ENCODE measurements around the gene NFIA. TPM values are rescaled to one million over a fixed set of nuclear protein-coding genes. Genes with fewer than 3 reads are reported as not detected.
A peak's percentile ranks its signal among the peaks of the same experiment; 100 is the strongest.

NFIA gene
- total and polyA plus RNA-seq, 2 donors (not counting 1 experiment from before 2014, with no cell fraction given): 5.4 to 11.0 TPM

- H3K4me2 ChIP-seq (ENCODE audit: extremely low read depth, insufficient read depth, low read length): no peak overlapping the region
- no peak overlapping the region for H3K9ac ChIP-seq (ENCODE audit: insufficient read depth, low read length)
- H3K27me3 ChIP-seq (ENCODE audit: control insufficient read depth, insufficient read depth, low read length): no peaks in the 10 kb centered on the region
- H3K27ac ChIP-seq (ENCODE audit: insufficient read depth, low read length): no peak overlapping the region
- no peak overlapping the region for H2AFZ ChIP-seq (ENCODE audit: low read length)
- H3K4me3 ChIP-seq (replicated peaks in 1 of 4; ENCODE audit: control extremely low read depth in 1 of 4, insufficient read depth in 1 of 4, low read depth in 3 of 4, low read length in 4 of 4): no peak overlapping the region
- no peaks in the 10 kb centered on the region for H3K9me3 ChIP-seq (ENCODE audit: control insufficient read depth, insufficient read depth, low read depth, low read length)
- TF ChIP-seq, protein P1, sequence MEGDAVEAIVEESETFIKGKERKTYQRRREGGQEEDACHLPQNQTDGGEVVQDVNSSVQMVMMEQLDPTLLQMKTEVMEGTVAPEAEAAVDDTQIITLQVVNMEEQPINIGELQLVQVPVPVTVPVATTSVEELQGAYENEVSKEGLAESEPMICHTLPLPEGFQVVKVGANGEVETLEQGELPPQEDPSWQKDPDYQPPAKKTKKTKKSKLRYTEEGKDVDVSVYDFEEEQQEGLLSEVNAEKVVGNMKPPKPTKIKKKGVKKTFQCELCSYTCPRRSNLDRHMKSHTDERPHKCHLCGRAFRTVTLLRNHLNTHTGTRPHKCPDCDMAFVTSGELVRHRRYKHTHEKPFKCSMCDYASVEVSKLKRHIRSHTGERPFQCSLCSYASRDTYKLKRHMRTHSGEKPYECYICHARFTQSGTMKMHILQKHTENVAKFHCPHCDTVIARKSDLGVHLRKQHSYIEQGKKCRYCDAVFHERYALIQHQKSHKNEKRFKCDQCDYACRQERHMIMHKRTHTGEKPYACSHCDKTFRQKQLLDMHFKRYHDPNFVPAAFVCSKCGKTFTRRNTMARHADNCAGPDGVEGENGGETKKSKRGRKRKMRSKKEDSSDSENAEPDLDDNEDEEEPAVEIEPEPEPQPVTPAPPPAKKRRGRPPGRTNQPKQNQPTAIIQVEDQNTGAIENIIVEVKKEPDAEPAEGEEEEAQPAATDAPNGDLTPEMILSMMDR (conservative IDR thresholded peaks at IDR 0.05 in 1 of 2, IDR thresholded peaks at IDR 0.05 in 1 of 2; ENCODE audit: low read depth in 1 of 2, low read length in 2 of 2): no peak
- TF ChIP-seq EZH2 (IDR thresholded peaks at IDR 0.05; ENCODE audit: low read length, missing control alignments): no peak
- no peaks in the 10 kb centered on the region for H3K36me3 ChIP-seq (ENCODE audit: control insufficient read depth, insufficient read depth, low read length)
- no peaks in the 10 kb centered on the region for H3K79me2 ChIP-seq (ENCODE audit: control insufficient read depth, insufficient read depth, low read length)
- H4K20me1 ChIP-seq (ENCODE audit: control insufficient read depth, extremely low read depth, insufficient read depth, low read length): no peaks in the 10 kb centered on the region
- peak; percentile 28 to 61 for DNase-seq (ENCODE audit: low read depth in 2 of 2)
- H3K4me1 ChIP-seq (ENCODE audit: control insufficient read depth, extremely low read depth, insufficient read depth, low read length): no peaks in the 10 kb centered on the region
These were observed 422.6 kb downstream of the NFIA start for GRCh38 chr1:61504852-61505390.

DNA sequence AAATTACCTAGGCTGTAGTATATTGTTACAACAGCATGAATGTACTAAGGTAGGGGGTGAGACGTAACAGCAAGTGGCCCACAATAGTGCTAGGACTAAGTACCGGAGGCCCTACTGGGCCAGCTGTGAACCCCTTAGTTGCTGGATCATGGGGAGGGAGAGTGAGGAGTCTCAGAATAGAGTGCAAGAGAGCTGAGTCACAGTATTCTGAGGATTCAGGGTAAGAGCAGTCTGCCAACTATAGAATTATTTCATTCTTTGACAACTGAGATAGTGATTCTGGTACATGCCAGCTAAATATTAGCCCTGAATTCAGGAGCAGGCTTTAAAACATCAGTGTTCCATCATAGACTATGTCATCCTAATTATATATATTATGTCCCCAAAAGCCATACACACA is 423.9 kb downstream of the NFIA start:
- DNase-seq (ENCODE audit: low read depth in 2 of 2): peak in 1 of 2 donors; percentile 10
- Histone ChIP-seq H3K4me2 (ENCODE audit: extremely low read depth, insufficient read depth, low read length) (no peak overlapping the region), H3K4me1 (ENCODE audit: control insufficient read depth, extremely low read depth, insufficient read depth, low read length) (no peaks in the 10 kb centered on the region), H3K9me3 (ENCODE audit: control insufficient read depth, insufficient read depth, low read depth, low read length) (no peaks in the 10 kb centered on the region), H3K36me3 (ENCODE audit: control insufficient read depth, insufficient read depth, low read length) (no peaks in the 10 kb centered on the region), H3K79me2 (ENCODE audit: control insufficient read depth, insufficient read depth, low read length) (no peaks in the 10 kb centered on the region), H3K27ac (ENCODE audit: insufficient read depth, low read length) (no peak overlapping the region), H3K27me3 (ENCODE audit: control insufficient read depth, insufficient read depth, low read length) (no peaks in the 10 kb centered on the region), H3K9ac (ENCODE audit: insufficient read depth, low read length) (no peak overlapping the region), H2AFZ (ENCODE audit: low read length) (no peak overlapping the region), H3K4me3 (replicated peaks in 1 of 4; ENCODE audit: control extremely low read depth in 1 of 4, insufficient read depth in 1 of 4, low read depth in 3 of 4, low read length in 4 of 4) (no peak overlapping the region), H4K20me1 (ENCODE audit: control insufficient read depth, extremely low read depth, insufficient read depth, low read length) (no peaks in the 10 kb centered on the region)
- TF ChIP-seq EZH2 (IDR thresholded peaks at IDR 0.05; ENCODE audit: low read length, missing control alignments): no peak
- TF ChIP-seq, protein P1 (conservative IDR thresholded peaks at IDR 0.05 in 1 of 2, IDR thresholded peaks at IDR 0.05 in 1 of 2; ENCODE audit: low read depth in 1 of 2, low read length in 2 of 2): no peak

DNA sequence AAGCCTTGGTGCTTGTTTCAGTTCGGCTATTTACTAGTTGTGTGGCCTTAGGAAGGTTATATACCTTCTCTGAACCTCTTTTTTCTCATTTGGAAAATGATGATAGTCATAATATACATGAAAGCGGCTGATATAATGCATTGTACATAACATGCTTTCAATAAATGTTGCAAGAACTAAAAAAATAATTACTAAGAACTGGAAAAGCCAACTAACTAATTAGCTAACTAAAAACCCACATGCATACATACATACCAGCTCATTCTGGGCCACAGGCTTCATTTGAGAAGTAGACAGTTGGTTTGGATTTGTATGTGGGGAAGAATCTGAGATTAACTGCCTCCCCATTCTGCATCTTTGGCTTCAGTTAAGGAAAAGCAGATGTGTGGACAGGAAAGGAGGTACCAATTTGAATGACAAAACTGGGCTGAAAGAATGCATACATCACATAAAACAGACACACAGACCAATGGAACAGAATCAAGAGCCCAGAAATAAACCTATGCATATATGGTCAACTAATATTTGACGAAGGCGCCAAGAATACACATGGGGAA is 424.7 kb downstream of the NFIA start:
- H3K27me3 ChIP-seq (ENCODE audit: control insufficient read depth, insufficient read depth, low read length): no peaks in the 10 kb centered on the region
- H2AFZ ChIP-seq (ENCODE audit: low read length): no peak overlapping the region
- DNase-seq (ENCODE audit: low read depth in 2 of 2): no peak
- H4K20me1 ChIP-seq (ENCODE audit: control insufficient read depth, extremely low read depth, insufficient read depth, low read length): no peaks in the 10 kb centered on the region
- H3K4me1 ChIP-seq (ENCODE audit: control insufficient read depth, extremely low read depth, insufficient read depth, low read length): no peaks in the 10 kb centered on the region
- no peak overlapping the region for H3K4me2 ChIP-seq (ENCODE audit: extremely low read depth, insufficient read depth, low read length)
- no peaks in the 10 kb centered on the region for H3K79me2 ChIP-seq (ENCODE audit: control insufficient read depth, insufficient read depth, low read length)
- H3K9ac ChIP-seq (ENCODE audit: insufficient read depth, low read length): no peak overlapping the region
- no peak overlapping the region for H3K27ac ChIP-seq (ENCODE audit: insufficient read depth, low read length)
- H3K4me3 ChIP-seq (replicated peaks in 1 of 4; ENCODE audit: control extremely low read depth in 1 of 4, insufficient read depth in 1 of 4, low read depth in 3 of 4, low read length in 4 of 4): no peak overlapping the region
- no peaks in the 10 kb centered on the region for H3K9me3 ChIP-seq (ENCODE audit: control insufficient read depth, insufficient read depth, low read depth, low read length)
- no peak for TF ChIP-seq EZH2 (IDR thresholded peaks at IDR 0.05; ENCODE audit: low read length, missing control alignments)
- TF ChIP-seq, protein P1 (conservative IDR thresholded peaks at IDR 0.05 in 1 of 2, IDR thresholded peaks at IDR 0.05 in 1 of 2; ENCODE audit: low read depth in 1 of 2, low read length in 2 of 2): no peak
- no peaks in the 10 kb centered on the region for H3K36me3 ChIP-seq (ENCODE audit: control insufficient read depth, insufficient read depth, low read length)

Data from fibroblast of lung (primary cell).